ENCODE data around the gene CA7.

DNA sequence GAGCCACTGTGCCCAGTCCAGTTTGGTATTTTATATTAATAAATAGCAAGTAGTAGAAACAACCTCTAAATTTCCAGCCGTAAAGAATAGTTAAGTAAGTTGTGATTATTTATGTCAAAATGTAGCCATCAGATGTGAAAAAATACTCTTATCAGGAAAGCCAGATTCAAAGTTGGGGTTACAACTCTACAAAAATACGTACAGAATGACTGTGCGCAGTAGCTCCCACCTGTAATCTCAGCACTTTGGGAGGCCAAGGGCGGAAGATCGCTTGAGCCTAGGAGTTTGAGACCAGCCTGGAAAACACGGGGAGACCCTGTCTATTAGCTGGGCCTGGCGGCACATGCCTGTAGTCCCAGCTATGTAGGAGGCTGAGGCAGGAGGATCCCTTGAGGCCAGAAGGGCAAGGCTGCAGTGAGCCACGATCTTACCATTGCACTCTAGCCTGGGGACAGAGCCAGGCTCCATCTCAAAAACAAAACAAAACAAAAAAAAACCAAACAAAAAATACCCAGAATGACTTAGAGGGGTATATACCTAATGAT lies 37.8 kb downstream of the CA7 start:
- TF ChIP-seq, protein P1, sequence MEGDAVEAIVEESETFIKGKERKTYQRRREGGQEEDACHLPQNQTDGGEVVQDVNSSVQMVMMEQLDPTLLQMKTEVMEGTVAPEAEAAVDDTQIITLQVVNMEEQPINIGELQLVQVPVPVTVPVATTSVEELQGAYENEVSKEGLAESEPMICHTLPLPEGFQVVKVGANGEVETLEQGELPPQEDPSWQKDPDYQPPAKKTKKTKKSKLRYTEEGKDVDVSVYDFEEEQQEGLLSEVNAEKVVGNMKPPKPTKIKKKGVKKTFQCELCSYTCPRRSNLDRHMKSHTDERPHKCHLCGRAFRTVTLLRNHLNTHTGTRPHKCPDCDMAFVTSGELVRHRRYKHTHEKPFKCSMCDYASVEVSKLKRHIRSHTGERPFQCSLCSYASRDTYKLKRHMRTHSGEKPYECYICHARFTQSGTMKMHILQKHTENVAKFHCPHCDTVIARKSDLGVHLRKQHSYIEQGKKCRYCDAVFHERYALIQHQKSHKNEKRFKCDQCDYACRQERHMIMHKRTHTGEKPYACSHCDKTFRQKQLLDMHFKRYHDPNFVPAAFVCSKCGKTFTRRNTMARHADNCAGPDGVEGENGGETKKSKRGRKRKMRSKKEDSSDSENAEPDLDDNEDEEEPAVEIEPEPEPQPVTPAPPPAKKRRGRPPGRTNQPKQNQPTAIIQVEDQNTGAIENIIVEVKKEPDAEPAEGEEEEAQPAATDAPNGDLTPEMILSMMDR (tag by site-specific recombination; IDR thresholded peaks at IDR 0.05) = no peak
- TF ChIP-seq SALL2 (tag by site-specific recombination; IDR thresholded peaks at IDR 0.05; ENCODE audit: borderline replicate concordance) (no peak), BCL11A (tag by site-specific recombination; IDR thresholded peaks at IDR 0.05; ENCODE audit: low read depth) (no peak), HOXA7 (CRISPR knock-in tag; IDR thresholded peaks at IDR 0.05; ENCODE audit: borderline replicate concordance) (no peak), ZNF792 (tag by site-specific recombination; IDR thresholded peaks at IDR 0.05) (no peak), YY1 (tag by site-specific recombination; IDR thresholded peaks at IDR 0.05) (no peak)
- TF ChIP-seq, protein P2, sequence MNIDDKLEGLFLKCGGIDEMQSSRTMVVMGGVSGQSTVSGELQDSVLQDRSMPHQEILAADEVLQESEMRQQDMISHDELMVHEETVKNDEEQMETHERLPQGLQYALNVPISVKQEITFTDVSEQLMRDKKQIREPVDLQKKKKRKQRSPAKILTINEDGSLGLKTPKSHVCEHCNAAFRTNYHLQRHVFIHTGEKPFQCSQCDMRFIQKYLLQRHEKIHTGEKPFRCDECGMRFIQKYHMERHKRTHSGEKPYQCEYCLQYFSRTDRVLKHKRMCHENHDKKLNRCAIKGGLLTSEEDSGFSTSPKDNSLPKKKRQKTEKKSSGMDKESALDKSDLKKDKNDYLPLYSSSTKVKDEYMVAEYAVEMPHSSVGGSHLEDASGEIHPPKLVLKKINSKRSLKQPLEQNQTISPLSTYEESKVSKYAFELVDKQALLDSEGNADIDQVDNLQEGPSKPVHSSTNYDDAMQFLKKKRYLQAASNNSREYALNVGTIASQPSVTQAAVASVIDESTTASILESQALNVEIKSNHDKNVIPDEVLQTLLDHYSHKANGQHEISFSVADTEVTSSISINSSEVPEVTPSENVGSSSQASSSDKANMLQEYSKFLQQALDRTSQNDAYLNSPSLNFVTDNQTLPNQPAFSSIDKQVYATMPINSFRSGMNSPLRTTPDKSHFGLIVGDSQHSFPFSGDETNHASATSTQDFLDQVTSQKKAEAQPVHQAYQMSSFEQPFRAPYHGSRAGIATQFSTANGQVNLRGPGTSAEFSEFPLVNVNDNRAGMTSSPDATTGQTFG (tag by site-specific recombination; IDR thresholded peaks at IDR 0.05; ENCODE audit: borderline replicate concordance) = no peak
- TF ChIP-seq, protein P3, sequence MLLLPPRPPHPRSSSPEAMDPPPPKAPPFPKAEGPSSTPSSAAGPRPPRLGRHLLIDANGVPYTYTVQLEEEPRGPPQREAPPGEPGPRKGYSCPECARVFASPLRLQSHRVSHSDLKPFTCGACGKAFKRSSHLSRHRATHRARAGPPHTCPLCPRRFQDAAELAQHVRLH (tag by site-specific recombination; IDR thresholded peaks at IDR 0.05) = no peak

Measured in HEK293 (cell line).